ENCODE measurements around the gene STAG3.

- no peak for TF ChIP-seq POLR2A (IDR thresholded peaks at IDR 0.05; ENCODE audit: low read depth, low read length)
- TF ChIP-seq CTCF (IDR thresholded peaks at IDR 0.05; ENCODE audit: extremely low read depth in 1 of 2, insufficient read depth in 1 of 2, low read depth in 1 of 2, low read length in 2 of 2) = no peak
These were observed 10.5 kb upstream of the STAG3 start for GRCh38 chr7:100166970-100167911.

Measured in endothelial cell of umbilical vein (primary cell).